HAP-1 (cell line): ENCODE results near the gene EEPD1.
"Not testable (repeated sequence)": the region's sequence is repeated elsewhere in the genome, so short reads cannot be mapped to it uniquely, and the experiment has no call there.

ENCODE experiments used
- DNase-seq, 2 experiments: peaks; one replicate each; pipeline ENCODE4 v3.0.0-alpha.2; 2016 to 2020; ENCODE audit warnings: low spot score in 2 of 2
- H3K27me3 ChIP-seq: fragments of 250-450 bp; sonication (Bioruptor Pico); 2 replicates; pipeline ENCODE4 v1.5.1; 2020; ENCODE audit warnings: low read depth, mild to moderate bottlenecking, moderate library complexity
- H3K36me3 ChIP-seq: fragments of 250-450 bp; sonication (Bioruptor Pico); replicated peaks from 2 replicates; pipeline ENCODE4 v1.5.1; 2020; ENCODE audit warnings: mild to moderate bottlenecking
- H3K4me1 ChIP-seq: fragments of 250-450 bp; sonication (Bioruptor Pico); 2 replicates; pipeline ENCODE4 v1.5.1; 2020; ENCODE audit warnings: mild to moderate bottlenecking
- H3K4me3 ChIP-seq: fragments of 250-450 bp; sonication (Bioruptor Pico); 2 replicates; pipeline ENCODE4 v1.5.1; 2020; ENCODE audit warnings: mild to moderate bottlenecking, moderate library complexity
- H3K9me3 ChIP-seq: fragments of 250-450 bp; sonication (Bioruptor Pico); 2 replicates; pipeline ENCODE4 v1.5.1; 2020; ENCODE audit warnings: mild to moderate bottlenecking, moderate library complexity
- in situ Hi-C: fragments of 300-500 bp; cut with MboI; formaldehyde crosslinking; loops from 3 replicates; pipeline ENCODE4 v1.14.3; 2020; ENCODE audit warnings: low sequenced_read_pairs, inconsistent platforms, mixed read lengths

Gene EEPD1

GRCh38 chr7:36137754-36138153 is 15.3 kb upstream of the EEPD1 start:
- no peak overlapping the region for H3K4me3 ChIP-seq
- no peaks in the 10 kb centered on the region for H3K4me1 ChIP-seq
- no peaks in the 10 kb centered on the region for H3K9me3 ChIP-seq
- no peaks in the 10 kb centered on the region for H3K36me3 ChIP-seq
- DNase-seq, result no peak
- H3K27me3 ChIP-seq, result no peaks in the 10 kb centered on the region; the same call in 1 of the 2 replicates
- in situ Hi-C loops, result no loop called here

GRCh38 chr7:36138209-36138608 is 14.8 kb upstream of the EEPD1 start:
- in situ Hi-C loops, result no loop called here
- Histone ChIP-seq H3K4me3 (no peak overlapping the region), H3K27me3 (no peaks in the 10 kb centered on the region; the same call in 1 of the 2 replicates), H3K4me1 (no peaks in the 10 kb centered on the region), H3K9me3 (no peaks in the 10 kb centered on the region), H3K36me3 (no peaks in the 10 kb centered on the region)
- no peak for DNase-seq

GRCh38 chr7:36141351-36141750 is 11.7 kb upstream of the EEPD1 start:
- DNase-seq, result no peak
- Histone ChIP-seq H3K27me3 (no peaks in the 10 kb centered on the region; the same call in 1 of the 2 replicates), H3K4me3 (no peak overlapping the region), H3K36me3 (no peaks in the 10 kb centered on the region), H3K4me1 (peaks cover 1% of the 10 kb centered on the region), H3K9me3 (no peaks in the 10 kb centered on the region)
- in situ Hi-C loops, result no loop called here

- Histone ChIP-seq H3K4me3 (no peak overlapping the region), H3K27me3 (no peaks in the 10 kb centered on the region; the same call in 1 of the 2 replicates), H3K4me1 (peaks cover 4% of the 10 kb centered on the region), H3K36me3 (no peaks in the 10 kb centered on the region), H3K9me3 (no peaks in the 10 kb centered on the region)
- in situ Hi-C loops, result no loop called here
- DNase-seq, result no peak
Measured at GRCh38 chr7:36141850-36142249, 11.2 kb upstream of the EEPD1 start.

GRCh38 chr7:36144189-36144588 is 8.9 kb upstream of the EEPD1 start:
- Histone ChIP-seq H3K9me3 (no peaks in the 10 kb centered on the region), H3K27me3 (no peaks in the 10 kb centered on the region; the same call in 1 of the 2 replicates), H3K4me1 (peaks cover 4% of the 10 kb centered on the region), H3K4me3 (no peak overlapping the region), H3K36me3 (no peaks in the 10 kb centered on the region)
- in situ Hi-C loops, result no loop called here
- no peak for DNase-seq

GRCh38 chr7:36145686-36146085 is 7.4 kb upstream of the EEPD1 start:
- no peak overlapping the region for H3K4me3 ChIP-seq
- no peaks in the 10 kb centered on the region for H3K36me3 ChIP-seq
- DNase-seq, result no peak
- in situ Hi-C loops, result no loop called here
- H3K4me1 ChIP-seq, result peaks cover 4% of the 10 kb centered on the region
- H3K9me3 ChIP-seq, result no peaks in the 10 kb centered on the region
- H3K27me3 ChIP-seq, result no peaks in the 10 kb centered on the region

- Histone ChIP-seq H3K9me3 (no peaks in the 10 kb centered on the region), H3K4me3 (no peak overlapping the region), H3K27me3 (no peaks in the 10 kb centered on the region), H3K4me1 (peaks cover 4% of the 10 kb centered on the region), H3K36me3 (no peaks in the 10 kb centered on the region)
- no peak for DNase-seq
- in situ Hi-C loops, result no loop called here
Measured at GRCh38 chr7:36147361-36147760, 5.7 kb upstream of the EEPD1 start.

- Histone ChIP-seq H3K27me3 (no peaks in the 10 kb centered on the region), H3K4me1 (peaks cover 4% of the 10 kb centered on the region), H3K9me3 (no peaks in the 10 kb centered on the region), H3K4me3 (no peak overlapping the region), H3K36me3 (no peaks in the 10 kb centered on the region)
- in situ Hi-C loops, result no loop called here
- no peak for DNase-seq
Measured at GRCh38 chr7:36148422-36149065, 4.5 kb upstream of the EEPD1 start.

GRCh38 chr7:36149240-36149639 is 3.8 kb upstream of the EEPD1 start:
- DNase-seq, H3K4me1 ChIP-seq, H3K4me3 ChIP-seq, in situ Hi-C loops, H3K36me3 ChIP-seq, H3K27me3 ChIP-seq, H3K9me3 ChIP-seq: not testable (repeated sequence)

- no peak overlapping the region for H3K4me3 ChIP-seq
- no peaks in the 10 kb centered on the region for H3K36me3 ChIP-seq
- no peaks in the 10 kb centered on the region for H3K9me3 ChIP-seq
- peaks cover 4% of the 10 kb centered on the region for H3K4me1 ChIP-seq
- in situ Hi-C loops, result no loop called here
- no peak for DNase-seq
- no peaks in the 10 kb centered on the region for H3K27me3 ChIP-seq
Measured at GRCh38 chr7:36149694-36150452, 3.2 kb upstream of the EEPD1 start.

- H3K9me3 ChIP-seq, result no peaks in the 10 kb centered on the region
- DNase-seq, result no peak
- no peaks in the 10 kb centered on the region for H3K27me3 ChIP-seq
- no peaks in the 10 kb centered on the region for H3K36me3 ChIP-seq
- peaks cover 12% of the 10 kb centered on the region for H3K4me1 ChIP-seq
- H3K4me3 ChIP-seq, result peak overlapping the region; percentile 18
- in situ Hi-C loops, result no loop called here
Measured at GRCh38 chr7:36151921-36152755, 916 bp upstream of the EEPD1 start.

- Histone ChIP-seq H3K36me3 (no peaks in the 10 kb centered on the region), H3K4me3 (peak overlapping the region; percentile 67), H3K9me3 (no peaks in the 10 kb centered on the region), H3K4me1 (peaks cover 21% of the 10 kb centered on the region), H3K27me3 (no peaks in the 10 kb centered on the region)
- DNase-seq, result peak in 1 of 2 experiments; percentile 35
- in situ Hi-C loops, result no loop called here
Measured at GRCh38 chr7:36153571-36154097, 580 bp downstream of the EEPD1 start.

- H3K36me3 ChIP-seq, result no peaks in the 10 kb centered on the region
- no peaks in the 10 kb centered on the region for H3K27me3 ChIP-seq
- H3K4me1 ChIP-seq, result peaks cover 22% of the 10 kb centered on the region
- no peaks in the 10 kb centered on the region for H3K9me3 ChIP-seq
- in situ Hi-C loops, result no loop called here
- no peak for DNase-seq
- peak overlapping the region; percentile 67 for H3K4me3 ChIP-seq
Measured at GRCh38 chr7:36154255-36155212, 1.5 kb downstream of the EEPD1 start.
